Measurements from ENCODE around the gene CCBE1.

DNA sequence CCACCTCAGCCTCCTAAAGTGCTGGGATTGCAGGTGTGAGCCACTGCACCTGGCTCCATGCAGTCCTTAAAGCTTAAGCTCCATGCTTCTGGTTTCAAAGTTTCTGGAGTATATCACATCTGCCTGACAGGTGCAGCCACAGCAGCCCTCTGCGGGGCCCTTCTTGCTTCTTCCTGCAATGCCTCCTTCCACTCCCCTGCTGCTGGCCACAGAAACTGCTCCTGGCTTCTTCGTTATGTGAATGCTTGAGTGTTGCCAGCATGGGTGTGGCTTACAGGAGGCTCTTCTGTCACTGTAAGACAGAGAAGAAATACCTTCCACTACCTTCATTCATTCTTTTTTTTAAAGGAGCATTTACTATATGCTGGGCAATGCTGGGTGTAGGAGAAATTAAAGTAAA, 10.1 kb upstream of the CCBE1 start:
- TF ChIP-seq, protein P1, sequence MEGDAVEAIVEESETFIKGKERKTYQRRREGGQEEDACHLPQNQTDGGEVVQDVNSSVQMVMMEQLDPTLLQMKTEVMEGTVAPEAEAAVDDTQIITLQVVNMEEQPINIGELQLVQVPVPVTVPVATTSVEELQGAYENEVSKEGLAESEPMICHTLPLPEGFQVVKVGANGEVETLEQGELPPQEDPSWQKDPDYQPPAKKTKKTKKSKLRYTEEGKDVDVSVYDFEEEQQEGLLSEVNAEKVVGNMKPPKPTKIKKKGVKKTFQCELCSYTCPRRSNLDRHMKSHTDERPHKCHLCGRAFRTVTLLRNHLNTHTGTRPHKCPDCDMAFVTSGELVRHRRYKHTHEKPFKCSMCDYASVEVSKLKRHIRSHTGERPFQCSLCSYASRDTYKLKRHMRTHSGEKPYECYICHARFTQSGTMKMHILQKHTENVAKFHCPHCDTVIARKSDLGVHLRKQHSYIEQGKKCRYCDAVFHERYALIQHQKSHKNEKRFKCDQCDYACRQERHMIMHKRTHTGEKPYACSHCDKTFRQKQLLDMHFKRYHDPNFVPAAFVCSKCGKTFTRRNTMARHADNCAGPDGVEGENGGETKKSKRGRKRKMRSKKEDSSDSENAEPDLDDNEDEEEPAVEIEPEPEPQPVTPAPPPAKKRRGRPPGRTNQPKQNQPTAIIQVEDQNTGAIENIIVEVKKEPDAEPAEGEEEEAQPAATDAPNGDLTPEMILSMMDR (IDR thresholded peaks at IDR 0.05) = no peak
- no peak for TF ChIP-seq POLR2A (IDR thresholded peaks at IDR 0.05)
- no peak for TF ChIP-seq POLR2AphosphoS5 (IDR thresholded peaks at IDR 0.05)
